GM18505 (cell line): ENCODE data around the gene NARF.
"Not testable (repeated sequence)": the region's sequence is repeated elsewhere in the genome, so short reads cannot be mapped to it uniquely, and the experiment has no call there.

ENCODE experiments used
- ATAC-seq: cut with Tn5 transposase; IDR thresholded peaks from one replicate; pipeline ENCODE4 v1.9.1; 2021; ENCODE audit not compliant: unreplicated experiment
- POLR2A ChIP-seq: IDR thresholded peaks from 4 replicates; pipeline ENCODE4 v1.6.1; 2011; ENCODE audit warnings: borderline replicate concordance; ENCODE audit not compliant: insufficient read depth, insufficient read length; ENCODE audit errors: extremely low read depth

Gene NARF

GRCh38 chr17:82458179-82458884 lies at the start of gene NARF:
Gene NARF (plus strand): TSS chr17:82458741. CDS start chr17:82458804, 63 bp downstream.
- peak; percentile 87 for ATAC-seq

DNA sequence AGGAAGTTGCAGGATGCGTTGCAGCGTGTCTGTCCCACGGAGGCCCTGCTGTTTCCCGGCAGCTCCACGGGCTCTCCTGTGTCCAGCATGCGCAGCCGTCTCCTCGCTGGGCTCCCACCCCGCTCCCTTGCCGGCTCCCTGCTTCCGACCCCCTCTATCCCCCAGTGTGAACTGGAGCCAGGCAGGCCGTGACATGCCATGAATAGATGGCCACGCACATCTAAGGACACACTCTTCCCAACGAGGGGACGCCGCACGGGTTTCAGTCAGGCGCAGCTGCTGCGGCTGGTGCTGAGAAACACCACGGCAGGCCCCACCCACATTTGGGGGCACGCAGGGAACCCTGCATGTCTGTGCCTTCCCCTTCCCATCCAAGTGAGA lies 49.6 kb upstream of the NARF start:
- no peak for ATAC-seq
- TF ChIP-seq POLR2A, result no peak

More at GRCh38 chr17:82458179-82458884, at the start of gene NARF:
- TF ChIP-seq POLR2A, result peak; percentile 83

- no peak for ATAC-seq
- no peak for TF ChIP-seq POLR2A
These were observed 48.4 kb upstream of the NARF start for GRCh38 chr17:82410014-82410716.

DNA sequence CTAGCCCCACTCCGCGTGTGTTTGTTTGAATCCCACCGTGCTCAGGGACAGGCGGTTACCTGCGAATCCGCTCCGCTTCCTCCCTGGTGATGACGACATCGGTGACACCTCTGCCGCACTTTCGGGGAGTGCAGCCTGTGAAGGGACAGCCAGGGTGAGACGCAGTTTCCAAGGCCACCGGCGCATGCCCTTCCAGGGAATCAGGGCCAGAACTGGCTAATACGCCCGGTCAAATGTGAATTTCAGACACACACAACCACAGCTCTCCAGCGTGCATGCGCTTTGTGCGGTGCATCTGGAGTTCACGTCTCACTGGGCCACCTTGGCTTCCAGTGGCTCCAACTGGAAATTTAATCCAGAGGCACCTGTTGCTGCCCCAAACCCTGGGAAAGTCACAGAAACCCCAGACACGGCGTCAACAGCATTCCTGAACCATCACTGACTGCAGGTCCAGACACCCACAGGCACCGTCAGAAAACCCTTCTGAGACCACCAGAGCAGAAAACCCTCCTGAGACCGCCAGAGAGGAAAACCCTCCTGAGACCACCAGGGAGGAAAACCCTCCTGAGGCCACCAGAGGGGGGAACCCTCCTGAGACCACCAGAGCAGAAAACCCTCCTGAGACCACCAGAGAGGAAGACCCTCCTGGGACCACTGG lies 47.0 kb upstream of the NARF start:
- ATAC-seq, result no peak
- TF ChIP-seq POLR2A, result no peak

GRCh38 chr17:82412081-82412480 lies 46.5 kb upstream of the NARF start:
- ATAC-seq, result not testable (repeated sequence)

GRCh38 chr17:82412535-82413520 lies 45.7 kb upstream of the NARF start:
- ATAC-seq, result no peak

GRCh38 chr17:82414548-82415281 lies 43.8 kb upstream of the NARF start:
- TF ChIP-seq POLR2A, result no peak
- ATAC-seq, result no peak

More at GRCh38 chr17:82412535-82413520, 45.7 kb upstream of the NARF start:
- TF ChIP-seq POLR2A, result no peak

DNA sequence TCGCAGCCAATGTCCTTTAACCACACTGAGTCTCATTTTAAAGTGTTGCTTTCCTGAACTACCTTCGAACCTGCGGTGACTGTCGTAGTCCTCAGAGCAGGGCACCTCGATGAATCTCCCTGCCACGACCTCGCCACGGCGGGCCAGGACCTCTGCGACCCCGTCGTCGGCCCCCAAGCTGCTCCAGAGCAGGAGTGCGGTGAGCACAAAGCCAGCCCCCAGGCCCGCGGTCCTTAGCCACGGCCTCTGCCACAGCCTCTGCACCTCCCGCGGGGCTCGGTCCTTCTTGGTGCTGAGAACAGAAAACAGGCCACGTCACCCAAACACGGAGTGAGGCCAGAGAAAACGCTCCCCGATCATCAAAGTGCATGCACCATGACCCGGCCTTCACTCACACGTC lies 43.2 kb upstream of the NARF start:
- no peak for TF ChIP-seq POLR2A
- ATAC-seq, result no peak

GRCh38 chr17:82415786-82416185 lies 42.8 kb upstream of the NARF start:
- ATAC-seq, result no peak
- TF ChIP-seq POLR2A, result no peak

GRCh38 chr17:82416264-82416663 lies 42.3 kb upstream of the NARF start:
- ATAC-seq, result no peak
- no peak for TF ChIP-seq POLR2A

GRCh38 chr17:82416771-82417170 lies 41.8 kb upstream of the NARF start:
- no peak for ATAC-seq
- TF ChIP-seq POLR2A, result no peak
